Measurements from ENCODE around the gene UGT8.
"Not testable (repeated sequence)": the region's sequence is repeated elsewhere in the genome, so short reads cannot be mapped to it uniquely, and the experiment has no call there.

Gene UGT8, protein sequence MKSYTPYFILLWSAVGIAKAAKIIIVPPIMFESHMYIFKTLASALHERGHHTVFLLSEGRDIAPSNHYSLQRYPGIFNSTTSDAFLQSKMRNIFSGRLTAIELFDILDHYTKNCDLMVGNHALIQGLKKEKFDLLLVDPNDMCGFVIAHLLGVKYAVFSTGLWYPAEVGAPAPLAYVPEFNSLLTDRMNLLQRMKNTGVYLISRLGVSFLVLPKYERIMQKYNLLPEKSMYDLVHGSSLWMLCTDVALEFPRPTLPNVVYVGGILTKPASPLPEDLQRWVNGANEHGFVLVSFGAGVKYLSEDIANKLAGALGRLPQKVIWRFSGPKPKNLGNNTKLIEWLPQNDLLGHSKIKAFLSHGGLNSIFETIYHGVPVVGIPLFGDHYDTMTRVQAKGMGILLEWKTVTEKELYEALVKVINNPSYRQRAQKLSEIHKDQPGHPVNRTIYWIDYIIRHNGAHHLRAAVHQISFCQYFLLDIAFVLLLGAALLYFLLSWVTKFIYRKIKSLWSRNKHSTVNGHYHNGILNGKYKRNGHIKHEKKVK

GRCh38 chr4:114598191-114599121, at the start of gene UGT8:
UGT8 (plus strand) TSS chr4:114598807; CDS start chr4:114622881, 24,074 bp downstream.
- no peak for DNase-seq

DNA sequence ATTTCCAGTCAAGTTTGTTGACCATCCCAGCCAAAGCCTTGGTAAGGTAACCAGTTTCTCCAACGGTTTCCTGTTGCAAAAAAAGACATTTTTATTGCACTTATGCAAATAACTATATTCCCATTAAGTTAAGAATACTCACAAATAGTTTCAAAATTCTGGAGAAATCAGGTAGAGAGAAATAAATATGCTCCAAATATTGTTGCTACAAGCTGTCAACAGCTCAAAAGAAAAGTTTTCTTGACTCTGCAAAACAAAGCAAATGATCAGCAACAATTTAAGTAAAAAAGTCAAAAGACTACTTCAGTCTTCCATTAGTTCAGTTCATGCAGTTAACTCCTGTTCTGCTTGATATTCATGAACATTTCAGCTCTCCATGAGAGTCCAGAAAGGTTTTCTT, 49.0 kb upstream of the UGT8 start:
- DNase-seq: no peak

DNA sequence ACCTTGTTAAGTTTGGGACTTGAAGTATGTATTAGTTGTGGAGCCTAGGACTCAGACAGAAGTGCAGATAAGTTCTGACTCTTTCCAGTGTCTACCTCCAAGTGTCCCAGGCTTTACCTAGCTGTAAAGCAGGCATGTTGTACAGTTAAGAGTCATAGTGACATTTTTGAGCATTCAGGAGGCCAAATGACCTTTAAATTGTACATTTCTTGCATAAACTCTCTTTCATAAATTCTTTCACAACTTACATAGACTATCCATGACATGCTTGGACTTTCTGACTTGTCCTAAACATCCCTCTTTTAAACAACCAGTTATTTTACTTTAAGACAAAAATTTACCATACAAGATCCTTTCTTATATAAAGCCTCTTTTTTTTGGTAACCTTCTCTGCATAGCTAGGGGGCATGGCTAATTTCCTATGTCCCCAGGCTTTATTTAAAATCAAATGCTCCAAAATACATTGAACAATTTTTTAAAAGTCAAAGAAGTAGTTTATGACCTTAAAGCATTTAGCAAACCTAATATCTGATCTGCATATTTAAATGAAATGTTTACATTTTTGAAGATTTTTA, 40.1 kb upstream of the UGT8 start:
- DNase-seq: no peak

- DNase-seq: no peak
Measured at GRCh38 chr4:114561590-114561989, 37.0 kb upstream of the UGT8 start.

DNA sequence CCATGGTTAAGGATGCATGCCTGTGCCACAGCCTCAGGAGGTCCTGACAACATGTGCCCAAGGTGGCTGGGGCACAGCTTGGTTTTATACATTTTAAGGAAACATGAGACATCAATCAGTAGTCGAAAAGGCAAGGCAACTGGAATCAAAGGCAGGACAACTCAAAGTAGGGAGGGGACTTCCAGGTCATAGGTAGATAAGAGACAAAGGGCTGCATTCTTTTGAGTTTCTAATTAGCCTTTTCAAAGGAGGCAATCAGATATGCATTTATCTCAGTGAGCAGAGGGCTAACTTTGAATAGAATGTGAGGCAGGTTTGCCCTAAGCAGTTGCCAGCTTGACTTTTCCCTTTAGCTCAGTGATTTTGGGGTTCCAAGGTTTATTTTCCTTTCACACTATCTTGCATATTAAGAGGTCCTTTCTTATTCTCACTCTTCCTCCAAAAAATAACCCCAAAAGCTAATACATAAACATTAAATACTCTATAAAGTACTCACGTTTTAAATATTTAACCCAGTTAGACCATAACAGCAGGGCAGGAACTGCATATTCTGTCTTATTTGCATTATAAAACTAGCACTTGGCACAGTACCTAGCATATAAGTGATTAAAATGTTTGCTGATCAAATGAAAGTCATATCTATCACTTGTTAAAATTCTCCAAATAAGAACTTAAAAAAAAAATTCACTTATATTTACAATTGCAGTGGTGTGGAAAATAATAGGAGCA, 36.3 kb upstream of the UGT8 start:
- no peak for DNase-seq

DNA sequence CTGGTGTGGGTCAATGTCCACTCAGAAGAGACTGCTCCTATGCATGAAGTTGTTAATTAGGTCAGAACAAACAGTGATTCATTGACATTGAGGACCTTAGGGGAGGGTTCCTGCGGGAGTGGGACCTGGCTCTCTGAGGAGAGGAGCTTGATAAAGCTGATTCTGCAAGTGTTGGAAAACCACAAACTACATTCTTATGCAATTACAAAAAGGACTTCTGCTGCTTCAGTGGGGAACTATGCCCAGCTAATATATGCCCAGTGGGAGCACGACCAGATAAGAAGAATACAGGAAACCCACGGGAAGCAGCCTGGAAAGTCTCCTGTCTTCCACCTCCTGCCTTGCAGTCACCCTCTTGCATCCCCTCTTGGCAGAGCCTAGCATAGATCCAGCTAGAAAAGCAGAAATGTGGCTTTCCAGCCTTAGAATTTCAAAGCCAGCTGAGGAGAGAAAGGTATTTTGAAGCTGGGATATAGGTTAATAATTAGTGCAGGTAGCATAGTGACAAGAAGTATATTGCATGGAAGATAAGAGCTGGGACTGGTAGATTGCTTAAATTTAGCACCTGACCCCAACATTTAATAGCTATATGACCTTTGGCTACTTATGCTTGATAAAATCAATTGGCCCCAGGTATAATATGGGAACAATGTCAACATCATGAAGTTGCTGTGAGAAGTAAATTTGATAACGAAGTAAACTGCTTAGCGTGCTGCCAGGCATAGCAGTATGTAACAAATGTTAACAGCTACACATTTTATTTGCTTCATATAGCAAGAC, 34.9 kb upstream of the UGT8 start:
- no peak for DNase-seq

DNA sequence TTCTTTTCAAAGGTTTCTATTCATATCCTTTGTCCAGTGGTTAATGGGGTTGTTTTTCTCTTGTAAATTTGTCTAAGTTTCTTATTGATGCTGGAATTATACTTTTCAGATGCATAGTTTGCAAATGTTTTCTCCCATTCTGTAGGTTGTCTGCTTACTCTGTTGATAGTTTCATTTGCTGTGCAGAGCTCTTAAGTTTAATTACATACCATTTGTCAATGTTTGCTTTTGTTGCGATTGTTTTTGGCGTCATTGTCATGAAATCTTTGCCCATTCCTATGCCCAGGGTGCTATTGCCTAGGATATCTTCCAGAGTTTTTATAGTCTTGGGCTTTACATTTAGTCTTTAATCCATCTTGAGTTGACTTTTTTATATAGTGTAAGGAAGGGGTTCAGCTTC, 21.2 kb upstream of the UGT8 start:
- no peak for DNase-seq

- no peak for DNase-seq
Measured at GRCh38 chr4:114582621-114583020, 16.0 kb upstream of the UGT8 start.

- DNase-seq: no peak
Measured at GRCh38 chr4:114588305-114588704, 10.3 kb upstream of the UGT8 start.

- DNase-seq: not testable (repeated sequence)
Measured at GRCh38 chr4:114590360-114590759, 8.2 kb upstream of the UGT8 start.

DNA sequence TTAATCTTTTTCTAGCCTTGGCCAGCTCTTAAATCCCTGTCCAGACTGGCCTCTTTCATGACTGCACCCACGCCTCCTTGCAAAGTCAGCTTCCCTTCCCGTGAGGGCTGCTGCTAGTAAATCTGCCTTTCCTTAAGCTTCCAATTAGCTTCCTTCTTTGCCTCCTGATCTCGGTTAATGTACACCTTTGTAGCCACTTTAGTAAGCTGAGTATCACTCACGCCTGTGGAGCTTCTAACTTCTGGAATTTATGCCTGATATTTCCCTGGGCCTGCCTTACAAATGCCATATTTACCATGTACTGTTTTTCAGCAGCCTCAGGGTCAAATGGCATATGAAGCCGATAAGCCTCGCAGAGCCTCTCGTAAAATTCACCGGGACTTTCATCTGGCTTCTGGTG, 5.1 kb upstream of the UGT8 start:
- no peak for DNase-seq

DNA sequence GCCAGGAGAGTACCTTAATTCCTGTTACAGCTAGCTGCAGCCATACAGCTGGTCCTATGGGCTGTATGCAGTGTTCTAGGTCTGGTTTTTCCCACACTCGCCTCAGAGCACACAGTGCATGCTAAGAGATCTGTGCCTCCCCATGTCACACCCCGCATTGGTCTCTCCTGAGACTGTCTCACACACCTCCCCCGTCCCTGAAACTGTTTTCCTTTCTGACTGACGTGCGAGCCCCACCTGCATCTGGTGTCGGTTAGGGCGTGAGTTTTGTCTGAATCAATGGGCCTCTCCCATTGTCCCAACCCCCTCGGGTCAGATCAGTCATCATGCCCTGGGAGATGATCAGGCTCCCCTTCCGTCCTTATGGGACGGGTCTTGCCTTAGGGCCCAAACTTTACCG, 3.4 kb upstream of the UGT8 start:
- no peak for DNase-seq

- DNase-seq: no peak
Measured at GRCh38 chr4:114595921-114596320, 2.7 kb upstream of the UGT8 start.

DNA sequence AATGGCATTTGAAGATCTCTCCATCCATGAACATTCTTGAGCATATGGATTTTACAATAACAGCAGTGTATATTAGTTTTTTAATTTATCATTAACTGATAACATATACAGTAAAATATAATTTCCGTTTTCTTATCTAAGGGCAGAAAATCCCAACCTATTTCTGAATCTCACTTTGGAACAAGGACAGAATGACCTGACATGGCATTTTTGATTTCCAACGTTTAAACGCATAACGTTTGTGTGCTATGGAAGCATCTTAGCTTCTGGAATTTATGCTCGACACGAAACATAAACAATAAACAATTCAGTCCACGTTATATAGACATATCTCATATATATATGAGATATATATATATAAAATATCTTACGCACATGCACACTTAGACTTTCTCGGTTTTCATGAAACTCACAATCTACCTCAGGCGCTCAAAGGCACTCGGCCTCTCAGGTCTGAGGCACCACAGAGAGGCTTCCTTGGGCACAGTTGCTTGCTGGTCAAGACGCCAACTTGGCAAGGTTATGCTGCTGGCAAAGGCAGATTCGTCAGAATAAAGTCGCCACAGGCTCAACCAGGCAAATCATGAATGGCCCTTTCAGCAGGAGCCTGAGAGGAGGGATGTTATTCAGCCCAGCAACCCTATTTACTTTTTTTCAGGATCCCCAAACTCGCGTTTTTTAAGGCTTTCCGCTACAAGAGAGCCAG, 1.0 kb upstream of the UGT8 start:
- no peak for DNase-seq

DNA sequence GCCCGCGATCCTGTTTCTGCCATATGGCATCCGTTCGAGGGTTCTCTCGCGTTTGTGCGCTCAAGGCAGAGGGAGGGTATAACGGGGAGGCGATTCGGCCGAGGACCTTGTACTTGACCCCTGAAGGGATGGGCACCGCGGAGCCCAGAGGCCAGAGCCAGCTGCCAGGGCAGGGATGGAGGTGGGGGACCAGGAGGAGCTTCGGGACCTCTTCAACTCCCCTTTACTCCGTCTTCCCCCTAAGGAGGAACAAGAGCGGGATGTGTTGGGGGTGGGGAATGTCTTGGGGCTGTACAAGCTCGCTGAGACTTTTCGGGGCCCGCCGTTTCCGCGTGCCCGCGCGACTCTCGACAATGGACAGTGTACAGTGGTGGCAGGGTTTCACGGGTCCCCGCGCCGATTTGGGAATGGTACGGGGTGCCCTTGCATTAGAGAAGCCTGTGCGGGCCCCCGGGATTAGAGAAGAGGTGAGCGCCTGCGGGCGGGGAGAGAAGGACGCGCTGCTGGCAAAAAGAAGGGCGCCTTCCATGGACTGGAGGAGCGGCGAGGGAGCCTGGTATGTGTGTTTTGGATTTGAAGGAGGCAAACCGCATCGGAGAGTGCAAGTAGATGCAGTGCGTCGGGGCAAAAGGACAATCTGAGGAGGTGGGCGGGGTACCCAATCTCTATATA, 760 bp downstream of the UGT8 start:
- no peak for DNase-seq

DNA sequence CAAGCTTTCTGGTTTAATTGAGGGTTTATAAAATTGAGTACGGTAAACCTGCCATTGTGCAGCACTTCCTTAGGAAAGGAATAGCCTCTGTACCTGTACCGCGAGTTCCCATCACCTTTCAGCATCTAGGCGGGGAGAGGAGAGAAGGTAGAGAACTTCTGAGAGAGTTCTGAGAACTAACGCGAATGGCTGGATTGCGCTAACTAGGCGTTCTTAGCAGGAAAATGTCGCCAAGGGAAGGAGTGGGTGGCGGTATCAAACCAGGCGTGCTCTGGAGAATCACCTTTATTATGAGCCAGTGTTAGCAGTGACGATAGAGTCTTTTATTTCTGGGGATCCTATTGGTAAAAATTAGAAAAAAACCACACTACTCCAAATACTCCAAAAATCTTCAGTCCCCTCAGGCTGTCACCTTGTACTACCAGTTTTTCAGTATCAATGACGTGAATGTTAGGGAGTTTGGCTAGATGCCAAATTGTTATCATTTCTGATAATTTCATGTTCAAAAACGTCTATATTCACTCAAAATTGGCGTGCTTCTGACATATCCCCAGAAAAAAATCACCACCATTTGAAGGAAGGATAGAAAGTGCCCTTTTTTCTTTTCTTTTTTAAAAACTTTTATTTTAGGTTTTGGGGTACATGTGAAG, 1.4 kb downstream of the UGT8 start:
- DNase-seq: no peak

GRCh38 chr4:114600672-114601071, 2.1 kb downstream of the UGT8 start:
- no peak for DNase-seq

GRCh38 chr4:114601304-114602052, 2.9 kb downstream of the UGT8 start:
- DNase-seq: no peak

DNA sequence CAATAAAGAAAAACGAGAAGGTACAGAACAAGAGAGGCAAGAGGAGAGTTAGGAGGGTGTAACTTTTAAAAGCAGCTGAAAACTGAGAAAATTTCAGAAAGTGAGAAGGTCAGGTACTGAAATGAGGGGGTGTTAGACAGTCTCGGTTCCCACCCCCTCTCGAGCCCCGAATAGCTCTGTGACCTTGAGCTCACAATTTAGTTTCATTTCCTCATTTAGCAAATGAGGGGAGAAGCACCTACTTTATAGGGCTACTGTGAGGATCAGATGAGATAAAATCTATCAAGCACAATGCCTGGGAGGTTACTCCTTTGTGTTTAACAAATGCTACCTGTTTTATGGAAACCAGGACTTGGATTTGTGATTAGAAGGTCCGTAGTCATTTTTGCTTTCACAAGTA, 4.9 kb downstream of the UGT8 start:
- DNase-seq: no peak
